ENCODE results near the gene SEPTIN7. TPM values are rescaled to one million over a fixed set of nuclear protein-coding genes. Genes with fewer than 3 reads are reported as not detected.
"Not testable (repeated sequence)": the region's sequence is repeated elsewhere in the genome, so short reads cannot be mapped to it uniquely, and the experiment has no call there.

Gene SEPTIN7
- total RNA-seq, 2 experiments from 2014 or later: 175 to 270 TPM

DNA sequence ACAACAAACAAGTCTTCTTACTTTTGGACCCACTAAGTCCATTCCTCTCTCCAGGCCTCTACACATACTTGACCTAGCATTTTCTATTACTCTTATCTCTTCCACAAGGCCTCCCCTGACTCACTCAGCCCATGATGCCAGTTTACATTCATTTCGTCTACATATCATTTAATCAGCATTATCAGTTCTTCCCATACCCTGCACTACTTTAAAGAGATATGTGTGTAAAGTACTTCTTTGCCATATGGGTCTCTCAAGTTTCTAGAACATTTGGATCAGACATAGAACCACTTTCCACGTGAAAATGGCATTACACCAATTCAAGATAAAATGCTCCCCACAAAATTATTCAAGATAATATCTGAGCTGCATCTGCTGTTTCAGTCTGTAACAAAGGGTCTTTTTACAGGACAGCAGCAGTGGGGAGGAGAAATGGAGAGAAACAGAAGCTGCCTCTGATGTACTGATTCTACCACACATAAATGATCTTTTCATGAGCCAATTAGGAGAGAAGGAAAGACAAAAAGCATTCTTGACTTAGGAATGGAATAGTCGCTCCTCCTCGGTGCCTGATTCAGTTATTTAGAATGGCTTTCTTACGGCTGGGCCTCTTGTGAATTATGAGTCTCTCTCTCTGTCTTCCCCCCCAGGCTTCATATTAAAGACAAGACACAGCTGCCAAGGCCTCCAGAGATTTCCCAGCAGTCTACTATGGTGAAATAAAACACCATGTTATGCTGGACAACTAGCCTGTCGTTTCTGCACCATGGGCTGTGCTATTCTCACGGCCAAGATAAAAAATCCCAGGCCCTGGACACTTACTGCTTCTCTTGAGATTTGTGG is 46.9 kb upstream of the SEPTIN7 start:
- BruUV-seq (replicated peaks): no TSS peak
- intact Hi-C loops (cut with micrococcal nuclease; ENCODE audit: unreplicated experiment): no loop called here
- POLR2A ChIA-PET: interaction anchor here (1.0 kb wide), 1 partner anchor 18 kb away, joined by 4 read pairs; no protein-coding TSS in a partner anchor

GRCh38 chr7:35754741-35755140 is 46.1 kb upstream of the SEPTIN7 start:
- ChIA-PET CTCF (ENCODE audit: unreplicated experiment) (no interaction called here), POLR2A (interaction anchor here (1.0 kb wide), 1 partner anchor 19 kb away, joined by 4 read pairs; no protein-coding TSS in a partner anchor)
- Histone ChIP-seq H3K79me2 (ENCODE audit: insufficient read depth, low read depth, low read length) (no peaks in the 10 kb centered on the region), H3K4me3 (ENCODE audit: low read depth, low read length, poor library complexity, severe bottlenecking) (no peak overlapping the region), H3K9me3 (ENCODE audit: low read length) (no peaks in the 10 kb centered on the region), H3K4me1 (ENCODE audit: insufficient read depth, low read length, poor library complexity, severe bottlenecking) (no peaks in the 10 kb centered on the region), H3K4me2 (ENCODE audit: low read length) (no peak overlapping the region), H4K20me1 (ENCODE audit: insufficient read depth, low read length) (no peaks in the 10 kb centered on the region), H2AFZ (ENCODE audit: low read length) (no peak overlapping the region), H3K27ac (ENCODE audit: low read depth, low read length, poor library complexity, severe bottlenecking) (no peak overlapping the region), H3K9me2 (ENCODE audit: insufficient read depth, low read length) (0 out of 2 replicates have a peak, but pooled peaks cover 4% of the 10 kb centered on the region), H3K36me3 (ENCODE audit: insufficient read depth, low read length) (no peaks in the 10 kb centered on the region)
- intact Hi-C loops (cut with micrococcal nuclease; ENCODE audit: unreplicated experiment): no loop called here
- TF ChIP-seq EZH2phosphoT487 (IDR thresholded peaks at IDR 0.05; ENCODE audit: borderline replicate concordance, low read depth, low read length): no peak
- TF ChIP-seq, protein P1, sequence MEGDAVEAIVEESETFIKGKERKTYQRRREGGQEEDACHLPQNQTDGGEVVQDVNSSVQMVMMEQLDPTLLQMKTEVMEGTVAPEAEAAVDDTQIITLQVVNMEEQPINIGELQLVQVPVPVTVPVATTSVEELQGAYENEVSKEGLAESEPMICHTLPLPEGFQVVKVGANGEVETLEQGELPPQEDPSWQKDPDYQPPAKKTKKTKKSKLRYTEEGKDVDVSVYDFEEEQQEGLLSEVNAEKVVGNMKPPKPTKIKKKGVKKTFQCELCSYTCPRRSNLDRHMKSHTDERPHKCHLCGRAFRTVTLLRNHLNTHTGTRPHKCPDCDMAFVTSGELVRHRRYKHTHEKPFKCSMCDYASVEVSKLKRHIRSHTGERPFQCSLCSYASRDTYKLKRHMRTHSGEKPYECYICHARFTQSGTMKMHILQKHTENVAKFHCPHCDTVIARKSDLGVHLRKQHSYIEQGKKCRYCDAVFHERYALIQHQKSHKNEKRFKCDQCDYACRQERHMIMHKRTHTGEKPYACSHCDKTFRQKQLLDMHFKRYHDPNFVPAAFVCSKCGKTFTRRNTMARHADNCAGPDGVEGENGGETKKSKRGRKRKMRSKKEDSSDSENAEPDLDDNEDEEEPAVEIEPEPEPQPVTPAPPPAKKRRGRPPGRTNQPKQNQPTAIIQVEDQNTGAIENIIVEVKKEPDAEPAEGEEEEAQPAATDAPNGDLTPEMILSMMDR (conservative IDR thresholded peaks at IDR 0.05; ENCODE audit: low read length): no peak
- BruUV-seq (replicated peaks): no TSS peak
- no peak for DNase-seq (ENCODE audit: low spot score)

More for the DNA sequence above, 46.9 kb upstream of the SEPTIN7 start:
- Histone ChIP-seq H4K20me1 (ENCODE audit: insufficient read depth, low read length) (no peaks in the 10 kb centered on the region), H3K9me3 (ENCODE audit: low read length) (no peaks in the 10 kb centered on the region), H3K36me3 (ENCODE audit: insufficient read depth, low read length) (no peaks in the 10 kb centered on the region), H3K4me3 (ENCODE audit: low read depth, low read length, poor library complexity, severe bottlenecking) (no peak overlapping the region), H3K27ac (ENCODE audit: low read depth, low read length, poor library complexity, severe bottlenecking) (no peak overlapping the region), H2AFZ (ENCODE audit: low read length) (no peak overlapping the region), H3K4me1 (ENCODE audit: insufficient read depth, low read length, poor library complexity, severe bottlenecking) (no peaks in the 10 kb centered on the region), H3K9me2 (ENCODE audit: insufficient read depth, low read length) (0 out of 2 replicates have a peak, but pooled peaks cover 4% of the 10 kb centered on the region), H3K79me2 (ENCODE audit: insufficient read depth, low read depth, low read length) (no peaks in the 10 kb centered on the region), H3K4me2 (ENCODE audit: low read length) (no peak overlapping the region)
- no peak for TF ChIP-seq EZH2phosphoT487 (IDR thresholded peaks at IDR 0.05; ENCODE audit: borderline replicate concordance, low read depth, low read length)
- TF ChIP-seq, protein P1 (conservative IDR thresholded peaks at IDR 0.05; ENCODE audit: low read length): no peak
- CTCF ChIA-PET (ENCODE audit: unreplicated experiment): no interaction called here
- DNase-seq (ENCODE audit: low spot score): no peak

GRCh38 chr7:35755711-35756110 is 45.1 kb upstream of the SEPTIN7 start:
- Histone ChIP-seq H3K36me3 (ENCODE audit: insufficient read depth, low read length) (no peaks in the 10 kb centered on the region), H3K9me2 (ENCODE audit: insufficient read depth, low read length) (0 out of 2 replicates have a peak, but pooled peaks cover 4% of the 10 kb centered on the region), H2AFZ (ENCODE audit: low read length) (no peak overlapping the region), H3K79me2 (ENCODE audit: insufficient read depth, low read depth, low read length) (no peaks in the 10 kb centered on the region), H3K27ac (ENCODE audit: low read depth, low read length, poor library complexity, severe bottlenecking) (no peak overlapping the region), H3K4me2 (ENCODE audit: low read length) (no peak overlapping the region), H3K4me1 (ENCODE audit: insufficient read depth, low read length, poor library complexity, severe bottlenecking) (no peaks in the 10 kb centered on the region), H4K20me1 (ENCODE audit: insufficient read depth, low read length) (no peaks in the 10 kb centered on the region), H3K4me3 (ENCODE audit: low read depth, low read length, poor library complexity, severe bottlenecking) (no peak overlapping the region), H3K9me3 (ENCODE audit: low read length) (no peaks in the 10 kb centered on the region)
- intact Hi-C loops (cut with micrococcal nuclease; ENCODE audit: unreplicated experiment): no loop called here
- no peak for DNase-seq (ENCODE audit: low spot score)
- TF ChIP-seq, protein P1 (conservative IDR thresholded peaks at IDR 0.05; ENCODE audit: low read length): no peak
- no peak for TF ChIP-seq EZH2phosphoT487 (IDR thresholded peaks at IDR 0.05; ENCODE audit: borderline replicate concordance, low read depth, low read length)
- ChIA-PET POLR2A (no interaction called here), CTCF (ENCODE audit: unreplicated experiment) (no interaction called here)
- no TSS peak for BruUV-seq (replicated peaks)

DNA sequence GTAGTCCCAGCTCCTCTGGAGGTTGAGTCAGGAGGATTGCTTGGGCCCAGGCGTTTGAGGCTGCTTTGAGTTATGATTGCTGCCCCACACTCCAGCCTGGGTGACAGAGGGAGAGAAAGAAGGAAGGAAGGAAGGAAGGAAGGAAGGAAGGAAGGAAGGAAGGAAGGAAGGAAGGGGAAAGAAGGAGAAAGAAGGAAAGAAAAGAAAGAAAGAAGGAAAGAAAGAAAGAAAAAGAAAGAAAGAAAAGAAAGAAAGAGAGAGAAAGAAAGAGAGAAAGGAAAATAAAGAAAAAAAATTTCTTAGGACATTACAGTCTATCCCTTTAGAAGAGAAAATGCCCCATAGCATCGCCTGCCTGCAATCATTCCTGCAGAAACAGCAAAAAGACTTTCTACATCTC is 44.4 kb upstream of the SEPTIN7 start:
- H4K20me1 ChIP-seq (ENCODE audit: insufficient read depth, low read length); H3K4me1 ChIP-seq (ENCODE audit: insufficient read depth, low read length, poor library complexity, severe bottlenecking); H3K4me2 ChIP-seq (ENCODE audit: low read length); DNase-seq (ENCODE audit: low spot score); H3K27ac ChIP-seq (ENCODE audit: low read depth, low read length, poor library complexity, severe bottlenecking); H3K79me2 ChIP-seq (ENCODE audit: insufficient read depth, low read depth, low read length); POLR2A ChIA-PET; intact Hi-C loops (cut with micrococcal nuclease; ENCODE audit: unreplicated experiment); H3K9me2 ChIP-seq (ENCODE audit: insufficient read depth, low read length); BruUV-seq (replicated peaks); H3K36me3 ChIP-seq (ENCODE audit: insufficient read depth, low read length); H3K9me3 ChIP-seq (ENCODE audit: low read length); H3K4me3 ChIP-seq (ENCODE audit: low read depth, low read length, poor library complexity, severe bottlenecking); H2AFZ ChIP-seq (ENCODE audit: low read length); CTCF ChIA-PET (ENCODE audit: unreplicated experiment): not testable (repeated sequence)
